Stimulated activated CD4-positive, alpha-beta T cell treated with anti-CD3 and anti-CD28 coated beads, Interleukin-15, amount 100 ng/mL, for 1 hour (primary cell): ENCODE data around the gene TREML1.

Experiments
- DNase-seq, 2 donors: peaks; one replicate each; pipeline ENCODE4 v3.0.0-alpha.2; 2020; ENCODE audit warnings: low read depth in 1 of 2, low spot score in 1 of 2

Gene TREML1

GRCh38 chr6:41179163-41179562, 25.0 kb upstream of the TREML1 start:
- no peak for DNase-seq

DNA sequence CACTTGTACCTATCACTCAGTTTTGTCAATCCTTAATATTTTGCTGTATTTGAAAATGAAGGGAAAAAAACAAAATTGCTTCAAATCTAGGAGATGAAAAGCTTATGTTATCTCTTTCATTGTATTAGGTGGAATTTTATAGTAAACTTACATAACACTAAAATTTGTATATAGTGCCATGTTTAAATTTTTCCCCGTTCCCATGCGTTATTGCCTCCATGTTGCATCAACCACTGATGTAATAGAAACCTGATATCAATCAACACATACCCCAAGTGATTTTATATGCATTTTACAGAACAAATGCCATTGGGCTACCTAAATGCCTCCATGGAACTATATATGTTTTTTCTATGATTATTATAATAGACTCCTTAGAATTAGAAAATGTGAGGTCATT, 23.5 kb upstream of the TREML1 start:
- DNase-seq = no peak

DNA sequence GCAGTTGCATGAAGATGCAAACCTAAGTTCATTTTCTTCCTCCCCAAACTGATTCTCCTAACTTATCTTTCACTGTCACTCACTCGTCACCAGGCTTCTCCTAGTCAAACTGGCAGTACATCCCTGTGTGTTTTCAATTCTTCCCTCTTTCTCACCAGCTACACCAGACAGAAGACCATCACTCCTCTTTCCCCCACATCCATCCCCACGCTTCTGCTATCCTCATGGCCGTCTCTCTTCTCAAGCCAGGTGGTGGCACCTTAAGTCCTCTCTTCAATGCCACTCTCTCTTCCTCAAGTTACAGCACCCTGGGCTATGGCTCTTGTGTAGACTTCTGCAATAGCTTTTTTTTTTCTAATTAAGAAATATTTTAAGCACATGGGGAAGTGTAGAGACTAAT, 23.1 kb upstream of the TREML1 start:
- DNase-seq = no peak

DNA sequence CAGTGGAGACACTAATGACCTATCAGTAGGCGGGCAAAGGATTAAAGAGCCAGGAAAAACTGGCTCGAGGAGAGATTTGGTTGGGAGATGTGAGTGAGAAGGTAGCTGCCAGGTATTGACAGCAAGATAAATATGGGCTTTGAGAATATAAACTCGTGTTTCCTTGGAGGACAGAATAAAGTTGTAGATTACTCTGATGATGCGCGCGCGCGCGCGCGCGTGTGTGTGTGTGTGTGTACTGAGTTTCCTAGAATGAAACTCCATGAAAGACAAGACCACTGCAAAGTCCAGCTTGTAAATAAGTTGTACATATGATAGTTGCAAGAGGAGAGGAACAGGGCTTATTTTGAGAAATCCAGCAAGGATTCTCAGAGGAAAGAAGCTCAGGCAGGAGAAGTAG, 22.0 kb upstream of the TREML1 start:
- DNase-seq = no peak

DNA sequence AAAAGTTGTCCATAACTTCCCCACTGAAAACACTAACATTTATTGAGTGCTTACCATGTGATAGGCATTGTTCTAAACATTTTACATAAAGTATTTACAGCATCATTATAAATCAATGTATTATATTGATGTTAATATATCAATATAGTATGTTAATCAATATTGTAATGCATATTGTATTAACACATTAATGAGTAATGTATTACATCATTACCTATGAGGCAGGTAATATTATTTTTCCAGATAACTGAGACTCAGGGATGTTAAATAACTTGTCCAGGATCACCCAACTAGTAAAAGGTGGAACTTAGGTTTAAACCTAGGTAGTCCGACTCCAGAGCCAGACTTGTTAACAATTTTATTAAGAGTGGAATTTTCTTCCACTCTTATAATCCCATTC, 20.9 kb upstream of the TREML1 start:
- no peak for DNase-seq

DNA sequence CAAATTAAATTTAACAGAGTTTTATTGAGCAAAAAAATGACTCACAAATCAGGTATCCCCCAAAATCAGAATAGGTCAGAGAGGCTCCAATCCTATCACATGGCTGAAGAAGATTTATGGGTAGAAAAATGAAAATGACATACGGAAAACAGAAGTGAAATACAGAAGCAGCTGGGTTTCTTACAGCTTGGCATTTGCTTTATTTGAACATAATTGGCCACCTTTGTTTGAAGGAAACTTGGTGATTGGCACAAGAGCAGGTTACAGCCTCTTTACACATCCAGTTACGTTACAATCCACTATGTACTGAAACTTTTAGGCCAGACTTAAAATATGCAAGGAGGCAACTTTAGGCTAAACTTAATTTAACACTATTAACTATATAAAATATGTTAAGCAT, 20.5 kb upstream of the TREML1 start:
- no peak for DNase-seq

DNA sequence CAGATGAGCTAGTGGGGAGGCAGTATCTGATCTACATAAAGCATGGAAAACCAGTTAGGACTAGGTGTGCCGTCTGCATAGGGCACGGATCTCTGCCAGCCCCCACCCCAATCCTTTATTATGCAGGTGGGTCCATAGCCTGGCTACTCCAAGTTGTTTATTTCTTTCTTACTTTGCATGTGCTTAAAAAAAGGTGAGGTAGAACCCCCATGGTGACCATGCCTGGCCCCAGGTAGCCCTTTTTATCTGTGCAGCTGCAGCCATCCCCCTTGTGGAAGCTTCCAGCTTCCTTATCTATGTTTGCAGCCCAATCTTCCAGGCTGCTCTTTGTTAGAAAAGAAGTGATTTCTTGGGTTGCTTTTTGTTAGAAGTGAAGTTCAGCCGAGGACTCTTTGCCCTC, 17.8 kb upstream of the TREML1 start:
- no peak for DNase-seq

- no peak for DNase-seq
Measured at GRCh38 chr6:41170547-41171160, 16.5 kb upstream of the TREML1 start.

DNA sequence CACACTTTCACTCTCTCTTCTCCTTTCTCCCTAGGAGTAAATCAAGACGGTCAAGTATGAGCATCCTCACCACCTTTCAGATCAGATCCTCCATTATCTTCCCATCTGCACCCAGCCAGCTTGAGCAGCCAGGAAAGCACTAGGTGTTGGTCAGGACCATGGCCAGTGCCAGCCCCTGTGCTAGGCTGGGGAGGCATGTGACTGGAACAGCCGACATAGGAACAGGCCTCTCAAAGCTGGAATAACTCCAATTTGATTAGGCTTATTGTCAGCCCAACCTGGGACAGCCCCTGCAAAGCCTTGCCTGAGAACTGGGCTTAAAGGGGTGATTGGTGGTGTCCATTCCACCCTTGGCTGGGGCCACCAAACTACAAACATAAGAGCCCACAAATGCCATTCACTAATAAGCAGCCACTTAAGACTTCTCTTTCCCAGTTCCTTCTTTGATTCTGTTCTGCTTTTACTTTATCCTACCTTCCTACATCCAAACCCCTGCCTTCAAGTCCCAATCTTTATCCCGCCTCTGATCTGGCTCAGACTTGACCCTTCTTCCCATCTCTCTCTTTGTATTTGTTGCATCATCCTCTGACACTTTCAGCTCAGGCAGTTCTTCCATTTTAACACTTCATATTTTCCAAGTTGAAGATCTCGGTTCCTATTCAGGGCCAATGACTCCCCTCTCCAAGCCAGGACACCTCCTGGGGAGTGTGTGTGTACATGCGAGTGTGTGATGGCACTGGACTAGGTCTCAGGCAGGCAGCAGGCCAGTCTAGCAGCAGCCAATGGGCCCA, 13.2 kb upstream of the TREML1 start:
- DNase-seq = no peak

GRCh38 chr6:41164551-41165120, 10.5 kb upstream of the TREML1 start:
- DNase-seq = no peak

GRCh38 chr6:41163419-41163717, 9.2 kb upstream of the TREML1 start:
- DNase-seq = no peak

- no peak for DNase-seq
Measured at GRCh38 chr6:41162687-41163418, 8.7 kb upstream of the TREML1 start, which contains the start of gene TREM2. TREM2 (minus strand) TSS chr6:41163116; CDS start chr6:41163082, 34 bp downstream.

GRCh38 chr6:41161851-41162552, 7.9 kb upstream of the TREML1 start:
- DNase-seq = no peak

DNA sequence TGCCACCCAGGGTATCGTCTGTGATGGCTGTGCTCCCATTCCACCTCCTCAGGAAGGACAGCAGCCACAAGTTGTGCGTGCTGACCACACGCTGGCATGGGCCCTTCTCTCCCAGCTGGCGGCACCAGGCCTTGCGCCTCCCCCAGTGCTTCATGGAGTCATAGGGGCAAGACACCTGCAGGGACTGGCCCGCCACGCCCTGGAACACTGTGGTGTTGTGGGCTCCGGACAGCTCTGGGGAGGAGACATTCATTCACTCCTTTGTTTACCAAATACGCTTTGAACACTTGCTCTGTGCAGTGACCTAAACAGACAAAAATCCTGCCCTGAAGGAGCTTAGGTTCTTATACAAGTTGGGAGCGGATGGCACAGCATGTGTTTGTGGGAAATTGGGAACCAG, 7.2 kb upstream of the TREML1 start:
- DNase-seq = no peak

GRCh38 chr6:41160933-41161332, 6.8 kb upstream of the TREML1 start:
- no peak for DNase-seq

GRCh38 chr6:41159415-41160082, 5.4 kb upstream of the TREML1 start:
- DNase-seq = no peak

GRCh38 chr6:41157323-41157722, 3.2 kb upstream of the TREML1 start:
- DNase-seq = no peak

- DNase-seq = no peak
Measured at GRCh38 chr6:41156771-41157170, 2.6 kb upstream of the TREML1 start.

DNA sequence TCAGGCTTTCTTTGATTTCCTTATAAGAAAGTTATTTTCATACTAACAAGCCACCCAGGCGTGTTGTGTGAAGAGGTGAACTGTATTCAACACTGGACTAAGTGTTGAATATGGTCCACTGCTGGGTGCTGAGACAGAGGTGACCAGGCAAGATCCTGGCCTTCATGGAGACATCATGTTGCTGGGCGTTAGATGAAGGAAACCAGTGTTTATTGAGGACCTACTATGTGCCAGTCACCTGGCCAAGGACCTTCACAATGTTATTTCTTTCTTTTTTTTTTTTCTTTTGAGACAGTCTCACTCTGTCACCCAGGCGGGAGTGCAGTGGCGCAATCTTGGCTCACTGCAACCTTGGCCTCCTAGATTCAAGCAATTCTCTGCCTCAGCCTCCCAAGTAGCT, 1.9 kb upstream of the TREML1 start:
- DNase-seq = no peak

DNA sequence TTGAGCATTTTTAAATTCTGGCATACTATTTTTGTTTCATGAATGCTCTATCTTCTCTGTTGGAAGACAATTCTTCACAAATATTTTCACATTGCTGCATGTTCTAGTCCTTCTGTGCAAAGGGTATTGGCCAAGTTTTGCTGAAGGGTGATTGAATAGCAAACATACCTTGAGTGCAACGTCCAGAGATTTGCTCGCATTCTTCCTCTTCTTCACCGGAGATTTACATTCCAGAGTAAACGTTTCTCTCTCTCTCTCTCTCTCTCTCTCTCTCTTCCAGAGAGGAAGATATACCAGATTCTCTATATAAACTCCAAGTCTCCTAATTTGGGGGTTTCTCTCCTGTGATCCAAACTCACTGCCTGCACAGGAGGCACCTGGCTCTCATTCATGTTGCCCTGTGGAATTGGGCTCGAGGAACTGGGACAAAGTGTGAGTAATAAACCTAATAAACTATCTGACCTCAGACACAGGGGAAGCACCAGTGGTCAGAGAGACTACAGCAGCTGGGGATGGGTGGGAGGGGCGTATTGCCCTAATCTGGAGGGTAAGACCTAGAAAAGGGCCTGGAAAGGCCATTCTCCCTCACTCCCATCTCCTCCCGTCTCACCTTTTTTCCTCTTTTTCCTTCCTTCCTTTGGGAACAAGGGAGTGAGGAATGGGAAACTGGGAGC, 1.1 kb upstream of the TREML1 start:
- DNase-seq = no peak
